Skin epidermis (tissue), 12 donors: Measurements from ENCODE around the gene TRAP1.

Experiments used
- H3K27ac ChIP-seq, 21 experiments: fragments of 200-600 bp; sonication (generic) in 11 of 21; one replicate each; pipeline ENCODE4 v1.5.0; 2020; ENCODE audit warnings: mild to moderate bottlenecking in 3 of 21, inconsistent platforms in 2 of 21, moderate library complexity in 2 of 21
- H3K4me3 ChIP-seq, 7 experiments: fragments of 200-600 bp; sonication (generic) in 2 of 7; one replicate each; pipeline ENCODE4 v1.5.0; 2020; ENCODE audit warnings: inconsistent platforms in 2 of 7, mild to moderate bottlenecking in 2 of 7, moderate library complexity in 1 of 7

The TRAP1 gene

GRCh38 chr16:3738128-3738527 lies 20.8 kb upstream of the TRAP1 start:
- Histone ChIP-seq H3K27ac (no peak overlapping the region), H3K4me3 (no peak overlapping the region)

- Histone ChIP-seq H3K4me3 (no peak overlapping the region), H3K27ac (no peak overlapping the region)
Observed at GRCh38 chr16:3737181-3737580, 19.9 kb upstream of the TRAP1 start.

- Histone ChIP-seq H3K4me3 (no peak overlapping the region), H3K27ac (no peak overlapping the region)
Observed at GRCh38 chr16:3736116-3736515, 18.8 kb upstream of the TRAP1 start.

GRCh38 chr16:3735541-3735940 lies 18.2 kb upstream of the TRAP1 start:
- Histone ChIP-seq H3K27ac (no peak overlapping the region), H3K4me3 (peak overlapping the region in 1 of 7 experiments; percentile 5)

GRCh38 chr16:3734758-3735221 lies 17.5 kb upstream of the TRAP1 start:
- H3K4me3 ChIP-seq: no peak overlapping the region
- peak overlapping the region in 1 of 21 experiments; percentile 56 for H3K27ac ChIP-seq

GRCh38 chr16:3734084-3734757 lies 16.9 kb upstream of the TRAP1 start:
- Histone ChIP-seq H3K27ac (no peak overlapping the region), H3K4me3 (no peak overlapping the region)

- Histone ChIP-seq H3K27ac (no peak overlapping the region), H3K4me3 (no peak overlapping the region)
Observed at GRCh38 chr16:3732171-3732570, 14.8 kb upstream of the TRAP1 start.

- no peak overlapping the region for H3K4me3 ChIP-seq
- no peak overlapping the region for H3K27ac ChIP-seq
Observed at GRCh38 chr16:3731126-3731935, 14.0 kb upstream of the TRAP1 start.

- Histone ChIP-seq H3K4me3 (no peak overlapping the region), H3K27ac (no peak overlapping the region)
Observed at GRCh38 chr16:3730161-3731125, 13.1 kb upstream of the TRAP1 start.

GRCh38 chr16:3729161-3730112 lies 12.1 kb upstream of the TRAP1 start:
- Histone ChIP-seq H3K27ac (no peak overlapping the region), H3K4me3 (no peak overlapping the region)

GRCh38 chr16:3728424-3729160 lies 11.3 kb upstream of the TRAP1 start:
- H3K4me3 ChIP-seq: no peak overlapping the region
- no peak overlapping the region for H3K27ac ChIP-seq

- no peak overlapping the region for H3K4me3 ChIP-seq
Observed at GRCh38 chr16:3727806-3728381, 10.6 kb upstream of the TRAP1 start.

GRCh38 chr16:3726021-3726687 lies 8.8 kb upstream of the TRAP1 start:
- Histone ChIP-seq H3K4me3 (no peak overlapping the region), H3K27ac (no peak overlapping the region)

More at GRCh38 chr16:3727806-3728381, 10.6 kb upstream of the TRAP1 start:
- no peak overlapping the region for H3K27ac ChIP-seq

- Histone ChIP-seq H3K4me3 (no peak overlapping the region), H3K27ac (no peak overlapping the region)
Observed at GRCh38 chr16:3725276-3725675, 8.0 kb upstream of the TRAP1 start.

GRCh38 chr16:3722508-3722907 lies 5.2 kb upstream of the TRAP1 start:
- H3K4me3 ChIP-seq: no peak overlapping the region
- H3K27ac ChIP-seq: no peak overlapping the region

GRCh38 chr16:3720418-3720817 lies 3.1 kb upstream of the TRAP1 start:
- H3K27ac ChIP-seq: no peak overlapping the region
- H3K4me3 ChIP-seq: no peak overlapping the region

GRCh38 chr16:3718628-3719027 lies 1.3 kb upstream of the TRAP1 start:
- H3K27ac ChIP-seq: no peak overlapping the region
- H3K4me3 ChIP-seq: peak overlapping the region in 1 of 7 experiments; percentile 85
